HG03196 (cell line): ENCODE data around the gene NOC4L.

ENCODE experiments used
- ATAC-seq: cut with Tn5 transposase; IDR thresholded peaks from one replicate; pipeline ENCODE4 v1.9.1; 2021; ENCODE audit not compliant: unreplicated experiment

Gene NOC4L

DNA sequence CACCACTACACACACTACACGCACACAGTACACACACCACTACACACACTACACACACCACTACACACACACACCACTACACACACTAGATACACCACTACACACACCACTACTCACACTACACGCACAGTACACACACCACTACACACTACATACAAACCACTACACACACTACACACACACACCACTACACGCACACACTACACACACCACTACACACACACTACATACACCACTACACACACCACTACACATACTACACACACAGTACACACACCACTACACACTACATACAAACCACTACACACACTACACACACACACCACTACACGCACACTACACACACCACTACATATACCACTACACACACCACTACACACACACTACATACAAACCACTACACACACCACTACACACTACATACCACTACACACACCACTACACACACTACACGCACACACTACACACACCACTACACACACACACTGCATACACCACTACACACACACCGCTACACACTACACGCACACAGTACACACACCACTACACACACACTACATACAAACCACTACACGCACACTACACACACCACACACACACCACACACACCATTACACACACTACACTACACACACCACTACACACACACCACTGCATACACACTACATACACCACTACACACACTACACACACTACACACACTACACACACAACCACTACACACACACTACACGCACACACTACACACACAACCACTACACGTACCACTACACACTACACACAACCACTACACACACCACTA, 11.7 kb downstream of the NOC4L start:
- no peak for ATAC-seq

DNA sequence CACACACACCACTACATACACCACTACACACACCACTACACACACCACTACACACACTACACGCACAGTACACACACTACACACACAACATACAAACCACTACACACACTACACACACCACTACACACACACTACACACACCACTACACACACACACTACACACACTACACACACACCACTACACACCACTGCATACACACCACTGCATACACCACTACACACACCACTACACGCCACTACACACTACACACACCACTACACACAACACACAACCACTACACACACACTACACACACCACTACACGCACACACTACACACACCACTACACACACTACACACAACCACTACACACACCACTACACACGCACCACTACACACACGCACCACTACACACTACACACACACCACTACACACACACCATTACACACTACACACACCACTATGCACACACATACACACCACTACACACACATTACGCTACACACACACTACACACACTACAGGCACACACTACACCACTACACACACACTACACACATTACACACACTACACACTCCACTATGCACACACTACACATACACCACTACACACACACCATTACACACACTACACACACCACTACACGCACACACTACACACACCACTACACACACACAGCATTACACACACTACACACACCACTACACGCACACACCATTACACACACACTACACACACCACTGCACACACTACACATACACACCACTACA, 12.5 kb downstream of the NOC4L start:
- no peak for ATAC-seq

DNA sequence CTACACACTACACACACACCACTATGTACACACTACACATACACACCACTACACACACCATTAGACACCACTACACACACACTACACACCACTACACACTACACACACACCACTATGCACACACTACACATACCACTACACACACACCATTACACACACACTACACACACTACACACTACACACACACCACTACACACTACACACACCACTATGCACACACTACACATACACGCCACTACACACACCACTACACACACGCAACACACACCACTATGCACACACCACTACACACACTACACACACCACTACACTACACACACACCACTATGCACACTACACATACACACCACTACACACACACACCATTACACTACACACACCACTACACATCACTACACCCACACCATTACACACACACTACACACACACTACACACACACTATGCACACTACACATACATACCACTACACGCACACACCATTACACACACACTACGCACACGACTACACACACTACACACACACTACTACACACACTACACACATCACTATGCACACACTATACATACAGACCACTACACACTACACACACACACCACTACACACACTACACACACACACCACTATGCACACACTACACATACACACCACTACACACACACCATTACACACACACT, 13.6 kb downstream of the NOC4L start:
- ATAC-seq: no peak

DNA sequence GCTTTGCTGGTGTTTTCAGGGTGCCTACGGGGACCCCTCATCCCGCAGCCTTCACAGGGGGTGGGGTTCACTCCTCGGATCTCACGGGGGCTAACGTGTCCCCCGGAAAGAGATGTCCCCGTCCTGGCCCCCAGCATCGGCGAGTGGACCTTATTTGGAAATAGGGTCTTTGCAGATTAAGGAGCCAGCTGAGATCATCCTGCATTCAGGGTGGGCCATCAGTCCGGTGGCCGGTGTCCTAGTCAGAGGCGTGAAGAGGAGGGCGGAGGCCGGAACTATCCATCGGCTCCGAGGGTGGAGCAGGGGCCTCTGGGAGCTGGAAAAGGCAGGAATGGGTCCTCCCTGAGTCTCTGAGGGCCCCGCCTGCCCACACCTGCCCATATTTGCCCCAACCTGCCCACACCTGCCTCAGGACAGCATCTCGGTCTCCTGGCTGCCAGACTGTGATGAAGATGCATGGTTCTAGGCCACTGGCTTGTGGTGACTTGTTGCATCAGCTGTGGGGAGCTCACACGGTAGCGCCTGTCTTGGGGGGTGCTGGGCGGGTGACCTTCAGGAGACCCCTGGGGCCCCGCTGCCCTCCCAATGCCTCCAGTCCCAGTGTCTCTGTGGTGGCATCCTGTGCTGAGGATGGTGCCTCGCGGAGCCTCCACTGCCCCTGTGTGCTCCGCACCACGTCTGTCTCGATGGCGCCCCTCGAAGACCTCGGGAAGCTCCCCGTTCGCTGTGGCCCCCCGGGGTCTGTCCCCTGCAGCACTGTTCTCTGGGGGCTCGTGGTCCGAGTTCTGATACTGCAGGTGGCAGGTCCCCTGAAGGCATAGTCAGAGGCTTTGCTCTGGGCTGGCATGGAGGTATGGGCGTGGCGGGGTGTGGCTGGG, 14.7 kb downstream of the NOC4L start:
- no peak for ATAC-seq

DNA sequence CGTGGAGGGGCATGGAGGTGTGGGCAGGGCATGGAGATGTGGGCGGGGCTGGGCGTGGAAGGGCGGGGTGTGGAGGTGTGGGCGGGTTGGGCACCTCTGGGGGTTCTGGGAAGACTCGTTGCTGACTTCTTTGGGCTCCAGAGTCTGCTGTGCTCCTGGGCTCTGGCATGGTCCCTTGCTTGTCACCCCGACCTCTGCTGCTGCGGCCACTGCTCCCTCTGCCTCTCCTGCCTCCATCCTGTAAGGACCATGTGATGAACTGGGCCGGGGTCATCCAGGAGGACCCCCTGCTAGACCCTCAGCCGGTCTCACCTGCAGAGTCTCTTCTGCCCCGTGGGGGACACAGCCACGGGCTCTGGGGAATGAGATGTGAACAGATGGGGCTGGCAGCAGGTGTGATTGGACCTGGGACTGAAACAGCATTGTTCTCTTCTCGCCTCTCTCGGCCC, 15.3 kb downstream of the NOC4L start:
- ATAC-seq: no peak

DNA sequence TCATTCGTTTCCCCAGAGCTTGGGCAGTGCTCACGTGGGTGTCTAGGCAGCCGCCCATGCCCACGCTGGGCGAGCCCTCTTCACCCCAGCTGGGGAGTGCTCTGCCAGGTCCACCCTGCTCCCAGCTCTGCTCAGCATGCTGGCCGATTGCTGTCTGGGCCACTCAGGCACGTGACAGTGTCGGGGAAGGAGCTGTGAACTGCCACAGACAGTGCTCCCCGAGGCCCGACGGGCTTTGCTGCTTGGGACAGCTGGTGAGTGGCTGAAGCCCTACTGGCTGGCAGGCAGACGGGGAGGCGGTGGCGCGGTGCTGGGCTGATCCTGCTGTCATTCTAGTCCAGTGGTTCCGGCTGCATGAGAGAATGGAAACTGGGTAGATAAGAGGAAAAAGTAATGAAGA, 15.8 kb downstream of the NOC4L start:
- ATAC-seq: no peak

DNA sequence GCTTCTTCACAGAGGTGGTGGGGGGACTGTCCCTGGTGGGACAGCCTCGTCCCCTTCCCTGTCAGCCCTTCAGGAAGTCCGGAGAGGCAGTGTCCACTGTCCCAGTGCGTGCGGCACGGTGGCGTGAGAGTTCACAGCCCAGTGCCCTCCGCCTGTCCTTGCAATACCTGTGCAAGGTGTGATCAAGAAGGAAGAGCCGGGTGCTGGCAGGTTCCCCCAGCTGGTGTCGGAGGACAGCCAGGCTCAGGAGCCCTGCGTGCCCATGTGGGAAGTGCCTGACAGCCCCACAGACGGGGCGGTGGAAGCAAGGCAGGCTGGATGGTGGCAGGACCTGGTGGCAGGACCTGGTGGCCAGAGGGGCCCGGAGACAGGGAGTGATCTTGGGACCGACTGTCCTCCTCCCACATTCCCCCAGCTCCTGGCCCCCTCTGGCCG, 16.4 kb downstream of the NOC4L start:
- no peak for ATAC-seq

DNA sequence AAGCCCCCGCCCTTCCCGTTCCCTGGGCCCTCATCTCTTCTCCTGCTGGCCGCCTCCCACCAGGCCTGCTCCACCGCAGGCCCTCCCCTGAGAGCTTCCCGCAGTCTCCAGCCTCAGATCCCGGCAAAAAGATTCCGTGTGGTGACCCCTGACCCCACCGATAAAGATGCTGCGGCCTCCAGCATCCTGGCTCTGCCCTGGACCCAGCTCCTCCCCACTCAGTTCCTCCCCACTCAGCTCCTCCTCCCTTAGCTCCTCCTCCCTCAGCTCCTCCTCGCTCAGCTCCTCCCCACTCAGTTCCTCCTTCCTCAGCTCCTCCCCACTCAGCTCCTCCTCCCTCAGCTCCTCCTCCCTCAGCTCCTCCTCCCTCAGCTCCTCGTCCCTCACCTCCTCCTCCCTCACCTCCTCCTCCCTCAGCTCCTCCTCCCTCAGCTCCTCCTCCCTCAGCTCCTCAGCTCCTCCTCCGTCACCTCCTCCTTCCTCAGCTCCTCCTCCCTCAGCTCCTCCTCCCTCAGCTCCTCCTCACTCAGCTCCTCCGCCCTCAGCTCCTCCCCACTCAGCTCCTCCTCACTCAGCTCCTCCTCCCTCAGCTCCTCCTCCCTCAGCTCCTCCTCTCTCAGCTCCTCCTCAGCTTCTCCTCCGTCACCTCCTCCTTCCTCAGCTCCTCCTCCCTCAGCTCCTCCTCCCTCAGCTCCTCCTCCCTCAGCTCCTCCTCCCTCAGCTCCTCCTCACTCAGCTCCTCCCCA, 17.0 kb downstream of the NOC4L start:
- ATAC-seq: no peak

DNA sequence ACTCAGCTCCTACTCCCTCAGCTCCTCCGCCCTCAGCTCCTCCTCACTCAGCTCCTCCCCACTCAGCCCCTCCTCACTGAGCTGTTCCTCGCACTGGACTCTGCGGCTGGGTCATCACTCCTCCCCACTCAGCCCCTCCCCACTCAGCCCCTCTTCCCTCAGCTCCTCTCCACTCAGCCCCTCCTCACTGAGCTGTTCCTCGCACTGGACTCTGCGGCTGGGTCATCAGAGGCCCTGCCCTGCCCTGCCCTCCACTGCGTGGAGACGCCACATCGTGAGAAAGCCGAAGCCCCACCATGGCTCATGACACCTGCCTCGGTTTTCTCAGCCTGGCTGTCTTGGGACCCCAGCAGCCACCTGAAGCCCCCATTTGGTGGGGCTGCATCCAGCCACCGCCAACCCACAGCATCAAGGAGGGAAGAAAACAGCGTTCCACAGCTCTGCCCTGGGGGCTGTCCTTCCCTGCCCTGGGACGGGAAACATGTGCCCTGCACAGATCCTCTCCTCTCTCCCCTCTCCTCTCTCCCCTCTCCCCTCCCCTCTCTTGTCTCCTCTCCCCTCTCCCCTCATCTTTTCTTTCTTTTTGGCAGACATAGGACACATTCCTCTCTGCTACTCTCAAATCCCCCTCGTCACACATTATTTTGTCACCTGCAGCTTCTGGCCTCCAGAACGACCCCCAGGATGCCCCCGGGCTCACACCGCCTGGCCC, 17.7 kb downstream of the NOC4L start:
- ATAC-seq: no peak

DNA sequence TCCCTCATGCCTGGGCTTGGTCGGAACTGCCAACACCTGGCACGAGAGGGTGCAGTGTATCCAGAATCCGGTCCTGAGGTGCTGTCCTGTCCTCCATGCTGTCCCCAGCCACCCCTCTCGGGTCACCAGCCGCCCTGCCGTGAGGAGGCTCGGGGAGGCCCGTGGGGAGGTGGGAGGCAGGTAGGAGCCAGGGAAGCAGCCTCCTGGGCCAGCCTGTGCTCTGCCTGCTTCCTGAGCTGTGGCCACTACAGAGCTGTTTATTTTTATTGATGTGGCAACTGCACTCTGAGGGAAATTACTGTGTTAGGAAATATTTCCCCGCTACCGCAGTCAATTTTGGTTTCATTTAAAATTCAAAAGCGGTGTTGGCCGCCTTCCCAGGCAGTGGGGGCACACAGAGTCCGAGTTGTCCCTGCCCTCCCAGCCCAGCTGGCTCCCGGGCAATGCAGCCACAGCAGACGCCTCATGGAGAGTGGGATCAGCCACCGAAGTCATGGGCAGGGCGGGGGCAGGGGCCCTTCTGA, 18.3 kb downstream of the NOC4L start:
- no peak for ATAC-seq

DNA sequence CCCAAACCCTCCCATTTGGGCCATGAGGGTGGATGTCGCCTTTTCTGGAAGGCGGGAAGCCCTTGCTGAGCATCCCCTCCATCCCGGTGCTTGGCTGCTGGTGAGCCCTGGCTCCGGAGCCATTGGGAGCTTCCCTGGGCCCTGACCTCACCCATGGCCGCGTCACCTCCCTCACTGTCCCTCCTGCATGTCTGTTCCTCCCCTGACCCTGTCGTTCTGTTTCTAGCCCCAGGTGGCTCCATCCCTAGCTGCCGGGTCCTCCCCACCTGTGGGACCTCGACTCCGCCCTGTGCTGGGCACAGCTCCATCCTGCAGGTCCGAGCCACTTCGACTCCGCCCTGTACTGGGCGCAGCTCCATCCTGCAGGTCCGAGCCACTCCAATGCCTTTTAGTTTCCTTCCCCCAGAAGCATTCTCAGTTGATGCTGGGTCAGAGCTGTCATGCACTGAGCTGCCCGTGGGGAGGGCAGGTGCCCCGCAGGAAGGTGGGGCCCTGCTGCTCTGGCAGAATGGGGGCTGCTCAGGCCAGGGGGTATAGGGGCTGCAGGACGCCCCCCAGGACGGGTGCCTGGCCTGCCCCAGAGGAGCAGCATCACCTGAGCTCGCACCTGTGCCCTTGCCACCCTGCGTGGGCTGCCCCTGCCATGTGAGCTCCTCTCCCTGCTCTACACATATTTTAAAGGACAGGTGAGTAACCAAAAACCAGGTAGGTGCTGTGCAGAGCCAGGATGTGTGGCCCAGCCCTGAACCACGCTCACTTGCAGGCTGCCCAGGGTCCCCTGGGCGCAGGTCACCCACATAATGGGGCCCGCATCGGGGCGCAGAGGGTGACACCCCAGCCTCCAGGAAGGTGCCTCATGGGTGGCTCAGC, 19.0 kb downstream of the NOC4L start:
- no peak for ATAC-seq

DNA sequence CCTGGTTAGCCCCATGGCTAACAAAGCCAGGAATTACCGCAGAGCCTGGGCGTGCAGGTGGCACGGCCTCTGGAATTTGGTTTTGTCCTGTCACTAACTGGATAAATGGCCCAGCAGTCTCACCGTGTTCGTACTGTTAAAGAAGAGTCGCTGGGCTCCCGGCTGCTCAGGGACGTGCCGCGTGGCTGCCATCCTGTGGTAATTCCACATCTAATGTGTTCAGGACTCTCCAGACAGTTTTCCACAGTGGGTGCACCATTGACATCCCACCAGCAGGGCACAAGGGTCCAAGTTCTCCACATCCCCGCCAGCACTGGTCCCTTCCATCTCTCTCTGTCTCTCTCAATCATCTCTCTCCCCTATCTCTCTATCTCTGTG, 19.6 kb downstream of the NOC4L start:
- ATAC-seq: no peak

DNA sequence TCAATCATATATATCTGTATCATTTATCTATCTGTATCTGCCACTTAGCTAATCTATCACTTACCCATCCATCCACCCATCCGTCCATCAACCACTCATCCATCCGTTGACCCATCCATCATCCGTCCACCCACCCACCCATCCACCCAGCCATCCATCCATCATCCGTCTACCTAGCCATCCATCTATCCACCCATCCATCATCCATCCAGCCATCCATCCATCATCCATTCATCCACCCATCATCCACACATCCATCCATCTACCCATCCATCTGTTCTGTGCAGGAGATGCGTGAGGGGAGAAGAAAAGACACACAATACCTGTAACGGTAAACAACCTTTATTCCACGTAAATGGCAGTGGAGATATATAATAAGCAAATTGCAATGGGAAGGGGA, 20.2 kb downstream of the NOC4L start:
- ATAC-seq: no peak

DNA sequence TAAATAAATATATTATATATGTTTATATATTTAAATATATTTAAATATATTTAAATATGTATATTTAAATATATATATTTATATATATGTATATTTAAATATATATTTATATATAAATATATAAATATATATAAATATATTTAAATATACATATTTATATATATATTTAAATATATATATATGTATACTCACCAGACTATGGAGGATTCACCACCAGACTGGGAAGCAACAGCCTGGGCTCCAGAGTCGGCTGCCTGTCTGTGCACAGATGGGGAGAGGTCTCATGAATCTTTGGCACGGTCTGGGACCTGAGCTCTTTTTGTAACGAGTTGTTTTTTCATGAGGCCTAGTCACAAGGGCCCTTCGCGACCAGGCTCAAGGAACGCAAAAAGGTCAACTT, 21.3 kb downstream of the NOC4L start:
- ATAC-seq: no peak

DNA sequence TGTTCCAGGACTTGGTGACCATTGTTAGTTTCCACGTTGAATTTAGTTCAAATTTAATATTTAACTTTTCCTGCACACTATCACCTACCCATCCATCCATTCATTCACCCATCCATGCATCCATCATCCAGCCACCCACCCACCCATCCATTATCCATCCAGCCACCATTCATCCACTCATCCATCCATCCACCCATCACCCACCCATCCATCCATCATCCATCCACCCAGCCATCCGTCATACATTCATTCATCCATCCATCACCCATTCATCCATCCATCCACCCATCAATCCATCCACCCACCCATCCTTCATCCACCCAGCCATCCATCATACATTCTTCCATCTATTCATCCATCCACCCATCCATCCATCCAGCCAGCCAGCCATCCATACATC, 21.8 kb downstream of the NOC4L start:
- ATAC-seq: no peak

DNA sequence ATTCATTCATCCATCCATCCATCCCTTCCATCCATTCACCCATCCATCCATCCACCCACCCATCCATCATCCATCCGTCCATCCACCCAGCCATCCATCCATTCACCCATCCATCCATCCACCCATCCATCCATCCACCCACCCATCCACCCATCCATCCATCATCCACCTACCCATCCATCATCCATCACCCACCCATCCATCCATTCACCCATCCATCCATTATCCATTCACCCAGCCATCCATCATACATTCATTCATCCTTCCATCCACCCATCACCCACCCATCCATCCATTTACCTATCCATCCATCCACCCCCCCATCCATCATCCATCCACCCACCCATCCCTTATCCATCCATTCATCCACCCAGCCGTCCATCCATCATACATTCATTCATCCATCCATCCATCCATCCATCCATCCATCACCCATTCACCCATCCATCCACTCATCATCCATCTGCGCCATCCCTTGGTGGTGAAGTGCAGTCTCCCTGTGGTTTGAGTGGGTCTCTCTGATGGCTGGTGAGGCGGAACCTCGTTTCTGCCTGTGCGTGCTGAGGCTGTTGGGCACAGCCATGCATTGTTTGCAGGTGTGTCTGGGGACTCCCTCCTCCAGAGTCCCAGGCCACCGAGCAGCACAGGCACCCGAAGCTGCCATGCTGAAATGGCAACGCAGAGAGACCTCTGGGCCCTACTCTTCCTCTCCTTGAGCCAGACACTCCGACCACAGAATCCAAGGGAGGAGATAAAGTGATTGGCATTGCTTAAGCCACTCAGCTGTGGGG, 22.7 kb downstream of the NOC4L start:
- no peak for ATAC-seq

DNA sequence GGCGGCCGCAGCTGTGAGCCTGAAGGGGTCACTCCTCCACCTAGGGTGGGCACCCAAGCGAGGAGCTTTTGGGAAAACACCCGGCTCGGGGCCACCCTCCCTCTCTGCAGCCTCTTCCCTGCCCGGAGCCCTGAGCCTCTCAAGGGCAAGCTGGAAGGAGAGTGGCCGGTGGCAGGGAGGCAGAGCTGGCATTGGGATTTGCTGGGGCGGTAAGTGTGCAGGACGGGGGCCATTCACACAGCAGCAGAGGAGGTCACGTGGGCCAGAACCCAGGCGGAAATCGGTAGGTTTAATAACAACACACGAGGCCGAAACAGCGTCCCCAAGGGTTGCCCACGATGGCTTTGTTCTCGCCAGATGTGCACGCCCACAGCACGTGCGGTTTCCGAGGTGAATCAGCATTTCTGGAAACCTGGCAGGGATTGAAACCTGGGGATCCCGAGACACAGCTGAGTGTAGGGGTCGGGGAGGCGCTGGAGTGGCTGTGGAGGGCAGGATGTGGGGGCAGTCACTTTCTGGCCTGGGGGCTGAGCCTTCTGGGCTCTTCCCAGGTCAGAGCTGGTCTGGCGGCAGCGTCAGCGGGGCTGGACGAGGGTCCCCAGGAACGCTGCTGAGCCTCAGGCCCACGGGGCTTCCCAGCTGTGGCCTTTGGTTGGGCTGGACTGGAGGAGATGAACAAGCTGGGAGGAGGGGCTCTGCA, 23.5 kb downstream of the NOC4L start:
- no peak for ATAC-seq
